ENCODE results near the gene ELOA. TPM values are rescaled to one million over a fixed set of nuclear protein-coding genes. Genes with fewer than 3 reads are reported as not detected.

The ELOA gene
- total and polyA plus RNA-seq, 9 of the 15 experiments (the other 6 are each of a cell fraction or from before 2014, with no cell fraction given): 31.9 to 98.6 (median 61.3) TPM

GRCh38 chr1:23800400-23801337 is 57.4 kb downstream of the ELOA start, which contains the start of gene GALE (continued):
- TF ChIP-seq, protein P1, sequence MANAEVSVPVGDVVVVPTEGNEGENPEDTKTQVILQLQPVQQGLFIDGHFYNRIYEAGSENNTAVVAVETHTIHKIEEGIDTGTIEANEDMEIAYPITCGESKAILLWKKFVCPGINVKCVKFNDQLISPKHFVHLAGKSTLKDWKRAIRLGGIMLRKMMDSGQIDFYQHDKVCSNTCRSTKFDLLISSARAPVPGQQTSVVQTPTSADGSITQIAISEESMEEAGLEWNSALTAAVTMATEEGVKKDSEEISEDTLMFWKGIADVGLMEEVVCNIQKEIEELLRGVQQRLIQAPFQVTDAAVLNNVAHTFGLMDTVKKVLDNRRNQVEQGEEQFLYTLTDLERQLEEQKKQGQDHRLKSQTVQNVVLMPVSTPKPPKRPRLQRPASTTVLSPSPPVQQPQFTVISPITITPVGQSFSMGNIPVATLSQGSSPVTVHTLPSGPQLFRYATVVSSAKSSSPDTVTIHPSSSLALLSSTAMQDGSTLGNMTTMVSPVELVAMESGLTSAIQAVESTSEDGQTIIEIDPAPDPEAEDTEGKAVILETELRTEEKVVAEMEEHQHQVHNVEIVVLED (CRISPR knock-in tag; IDR thresholded peaks at IDR 0.05): peak; percentile 78
- TF ChIP-seq KLF1 (tag; IDR thresholded peaks at IDR 0.05) (no peak), KAT8 (IDR thresholded peaks at IDR 0.05; ENCODE audit: low read depth) (no peak), SLC30A9 (CRISPR knock-in tag; IDR thresholded peaks at IDR 0.05) (no peak), ZEB2 (IDR thresholded peaks at IDR 0.05) (no peak), RBM25 (IDR thresholded peaks at IDR 0.05; ENCODE audit: low read depth, low read length, severe bottlenecking) (no peak), TAL1 (IDR thresholded peaks at IDR 0.05) (no peak), VEZF1 (CRISPR knock-in tag; IDR thresholded peaks at IDR 0.05) (peak; percentile 82), ETV5 (CRISPR knock-in tag; IDR thresholded peaks at IDR 0.05; ENCODE audit: low read depth) (peak; percentile 90), XRCC4 (IDR thresholded peaks at IDR 0.05; ENCODE audit: extremely low read depth, insufficient read depth, insufficient read length) (no peak), L3MBTL2 (IDR thresholded peaks at IDR 0.05) (no peak), SNIP1 (IDR thresholded peaks at IDR 0.05; ENCODE audit: low read depth) (no peak), EP400 (IDR thresholded peaks at IDR 0.05) (peak; percentile 67)
- TF ChIP-seq, protein P2, sequence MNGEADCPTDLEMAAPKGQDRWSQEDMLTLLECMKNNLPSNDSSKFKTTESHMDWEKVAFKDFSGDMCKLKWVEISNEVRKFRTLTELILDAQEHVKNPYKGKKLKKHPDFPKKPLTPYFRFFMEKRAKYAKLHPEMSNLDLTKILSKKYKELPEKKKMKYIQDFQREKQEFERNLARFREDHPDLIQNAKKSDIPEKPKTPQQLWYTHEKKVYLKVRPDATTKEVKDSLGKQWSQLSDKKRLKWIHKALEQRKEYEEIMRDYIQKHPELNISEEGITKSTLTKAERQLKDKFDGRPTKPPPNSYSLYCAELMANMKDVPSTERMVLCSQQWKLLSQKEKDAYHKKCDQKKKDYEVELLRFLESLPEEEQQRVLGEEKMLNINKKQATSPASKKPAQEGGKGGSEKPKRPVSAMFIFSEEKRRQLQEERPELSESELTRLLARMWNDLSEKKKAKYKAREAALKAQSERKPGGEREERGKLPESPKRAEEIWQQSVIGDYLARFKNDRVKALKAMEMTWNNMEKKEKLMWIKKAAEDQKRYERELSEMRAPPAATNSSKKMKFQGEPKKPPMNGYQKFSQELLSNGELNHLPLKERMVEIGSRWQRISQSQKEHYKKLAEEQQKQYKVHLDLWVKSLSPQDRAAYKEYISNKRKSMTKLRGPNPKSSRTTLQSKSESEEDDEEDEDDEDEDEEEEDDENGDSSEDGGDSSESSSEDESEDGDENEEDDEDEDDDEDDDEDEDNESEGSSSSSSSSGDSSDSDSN (IDR thresholded peaks at IDR 0.05; ENCODE audit: borderline replicate concordance in 1 of 2, low read depth in 2 of 2, low read length in 2 of 2): no peak; a peak in 1 of 4 replicates
- TF ChIP-seq, protein P3, sequence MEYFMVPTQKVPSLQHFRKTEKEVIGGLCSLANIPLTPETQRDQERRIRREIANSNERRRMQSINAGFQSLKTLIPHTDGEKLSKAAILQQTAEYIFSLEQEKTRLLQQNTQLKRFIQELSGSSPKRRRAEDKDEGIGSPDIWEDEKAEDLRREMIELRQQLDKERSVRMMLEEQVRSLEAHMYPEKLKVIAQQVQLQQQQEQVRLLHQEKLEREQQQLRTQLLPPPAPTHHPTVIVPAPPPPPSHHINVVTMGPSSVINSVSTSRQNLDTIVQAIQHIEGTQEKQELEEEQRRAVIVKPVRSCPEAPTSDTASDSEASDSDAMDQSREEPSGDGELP (CRISPR knock-in tag; IDR thresholded peaks at IDR 0.05; ENCODE audit: borderline replicate concordance): peak; percentile 75; the same call in 1 of the 2 replicates

All from K562 (cell line).